GM18870 (cell line): ENCODE data around the gene SLC35F2.

Source experiments
- ATAC-seq: cut with Tn5 transposase; IDR thresholded peaks from one replicate; pipeline ENCODE4 v1.9.1; 2021; ENCODE audit warnings: moderate library complexity; ENCODE audit not compliant: unreplicated experiment

The SLC35F2 gene

DNA sequence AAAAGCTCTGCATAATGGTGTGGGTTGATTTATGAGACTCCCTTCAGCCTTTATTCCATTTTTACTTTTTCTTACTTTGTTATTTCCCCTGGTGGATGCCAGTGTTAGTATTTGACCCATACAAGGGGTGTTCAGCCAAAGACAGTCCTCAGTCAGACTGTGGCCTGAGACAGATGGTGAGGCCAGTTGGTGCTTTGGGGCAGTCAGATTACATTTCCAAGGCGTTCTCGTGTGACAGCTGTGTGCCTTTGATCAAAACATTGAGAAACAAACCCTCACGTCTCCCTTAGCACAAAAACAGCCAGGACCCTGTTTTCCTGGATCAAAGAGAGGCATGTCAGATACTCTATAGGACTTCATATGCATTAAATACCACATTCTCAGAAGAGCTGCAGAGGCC lies 115.4 kb downstream of the SLC35F2 start:
- no peak for ATAC-seq

DNA sequence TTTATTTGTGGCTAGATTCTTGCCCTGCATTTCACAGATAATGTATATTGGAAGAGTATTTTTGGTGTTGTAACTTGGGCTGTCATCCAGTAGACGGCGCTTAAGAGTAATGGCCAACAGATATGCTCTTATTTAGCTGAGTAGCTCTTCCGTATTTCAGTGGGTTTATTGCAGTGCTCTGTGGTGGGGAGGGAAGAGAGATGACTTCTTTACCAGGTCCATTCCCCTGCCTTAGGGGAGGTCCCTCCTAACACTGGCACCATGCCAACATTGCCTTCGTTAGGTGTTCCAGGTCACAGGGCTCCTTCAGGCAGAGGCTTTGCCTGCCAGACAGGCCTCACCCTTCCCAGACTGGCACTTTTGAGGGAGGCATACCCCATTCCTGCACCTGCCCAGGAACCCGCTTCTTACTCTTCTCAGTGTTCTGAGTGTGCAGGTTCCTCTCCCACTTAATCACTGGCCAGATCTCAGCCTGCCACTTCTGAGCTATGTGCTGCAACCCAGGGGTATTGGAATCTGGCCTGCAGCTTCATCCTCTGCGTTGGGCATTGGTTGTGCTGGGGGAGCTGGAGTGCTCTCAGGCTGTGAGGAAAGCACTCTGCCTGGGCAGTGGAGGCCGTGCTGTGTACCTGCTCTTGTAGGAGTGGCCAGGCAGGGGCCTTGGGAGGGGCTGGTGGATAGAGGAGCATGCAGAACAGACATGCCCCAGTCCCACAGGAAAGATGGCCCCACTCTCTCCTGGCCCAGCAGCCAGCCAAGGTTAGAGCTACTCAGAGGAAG lies 117.4 kb downstream of the SLC35F2 start:
- ATAC-seq, result peak; percentile 93
